HG02884 (cell line): Measurements from ENCODE around the gene DIP2C.
"Not testable (repeated sequence)": the region's sequence is repeated elsewhere in the genome, so short reads cannot be mapped to it uniquely, and the experiment has no call there.

Source experiments
- ATAC-seq: cut with Tn5 transposase; IDR thresholded peaks from one replicate; pipeline ENCODE4 v1.9.1; 2021; ENCODE audit warnings: mild to moderate bottlenecking, moderate library complexity; ENCODE audit not compliant: unreplicated experiment

DIP2C gene

GRCh38 chr10:661597-662222 lies 27.8 kb downstream of the DIP2C start:
- ATAC-seq = no peak

DNA sequence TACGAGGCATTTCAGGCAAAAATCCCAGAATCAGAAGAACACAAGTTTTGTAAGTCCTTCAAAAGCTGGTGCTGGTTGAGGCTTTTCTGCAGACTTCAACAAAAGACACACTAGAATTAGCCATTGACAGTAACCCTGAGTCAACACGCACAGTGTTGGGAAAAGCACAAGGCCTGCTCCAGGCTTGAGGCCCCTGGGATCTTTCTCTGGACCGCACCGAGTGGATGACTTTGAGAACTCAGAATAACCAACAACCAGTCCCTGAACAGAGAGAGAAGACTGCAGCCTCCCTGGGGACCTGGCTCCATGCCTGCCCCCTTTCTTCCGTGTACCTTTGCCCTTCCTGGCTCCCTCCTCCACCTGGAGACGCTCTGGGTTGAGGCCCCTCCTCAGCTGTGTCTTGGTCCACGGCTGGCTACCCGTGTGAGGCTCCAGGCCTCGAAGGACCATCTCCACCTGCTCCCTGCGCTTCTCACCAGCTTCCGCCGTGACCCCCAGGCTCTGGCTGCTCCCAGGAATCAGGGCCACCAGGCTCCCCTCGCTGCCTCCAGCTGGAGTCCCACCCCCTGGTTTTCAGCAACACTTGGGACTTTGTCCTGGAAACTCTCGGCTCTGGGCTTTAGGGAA lies 28.4 kb downstream of the DIP2C start:
- no peak for ATAC-seq

GRCh38 chr10:660413-660969 lies 29.0 kb downstream of the DIP2C start:
- no peak for ATAC-seq

GRCh38 chr10:659688-660141 lies 29.8 kb downstream of the DIP2C start:
- ATAC-seq = no peak

DNA sequence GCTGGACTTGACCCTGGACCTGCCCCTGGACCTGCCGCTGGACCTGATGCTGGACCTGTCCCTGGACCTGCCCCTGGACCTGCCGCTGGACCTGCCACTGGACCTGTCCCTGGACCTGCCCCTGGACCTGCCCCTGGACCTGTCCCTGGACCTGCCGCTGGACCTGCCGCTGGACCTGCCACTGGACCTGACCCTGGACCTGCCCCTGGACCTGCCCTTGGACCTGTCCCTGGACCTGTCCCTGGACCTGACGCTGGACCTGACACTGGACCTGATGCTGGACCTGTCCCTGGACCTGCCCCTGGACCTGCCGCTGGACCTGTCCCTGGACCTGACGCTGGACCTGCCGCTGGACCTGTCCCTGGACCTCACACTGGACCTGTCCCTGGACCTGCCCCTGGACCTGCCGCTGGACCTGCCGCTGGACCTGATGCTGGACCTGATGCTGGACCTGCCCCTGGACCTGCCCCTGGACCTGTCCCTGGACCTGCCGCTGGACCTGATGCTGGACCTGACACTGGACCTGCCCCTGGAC lies 31.6 kb downstream of the DIP2C start:
- ATAC-seq = not testable (repeated sequence)

DNA sequence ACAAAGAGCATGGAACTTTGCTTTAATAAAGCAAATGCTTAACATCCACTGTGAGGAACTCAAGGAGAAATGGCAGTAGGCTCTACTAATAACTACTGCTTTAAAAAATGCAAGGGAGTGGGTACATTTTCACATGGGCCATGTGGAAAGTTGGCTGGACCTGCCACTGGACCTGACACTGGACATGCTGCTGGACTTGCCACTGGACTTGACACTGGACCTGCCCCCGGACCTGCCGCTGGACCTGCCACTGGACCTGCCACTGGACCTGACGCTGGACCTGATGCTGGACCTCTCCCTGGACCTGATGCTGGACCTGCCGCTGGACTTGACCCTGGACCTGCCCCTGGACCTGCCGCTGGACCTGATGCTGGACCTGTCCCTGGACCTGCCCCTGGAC lies 32.6 kb downstream of the DIP2C start:
- ATAC-seq = no peak

DNA sequence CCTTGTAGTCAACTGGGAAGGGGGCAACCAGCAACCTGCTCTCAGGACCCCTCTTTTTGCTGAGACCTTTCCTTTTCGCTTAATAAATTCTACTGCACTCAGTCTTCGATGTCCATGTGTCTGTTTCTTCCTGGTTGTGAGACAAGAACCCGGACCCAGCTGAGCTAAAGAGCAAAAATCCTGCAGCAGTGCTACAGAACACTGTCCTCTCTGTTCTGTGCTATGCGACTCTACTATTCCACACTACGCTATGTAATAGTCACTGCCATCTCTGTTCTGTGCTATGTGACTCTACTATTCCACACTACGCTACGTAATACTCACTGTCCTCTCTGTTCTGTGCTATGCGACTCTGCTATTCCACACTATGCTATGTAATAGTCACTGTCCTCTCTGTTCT lies 34.3 kb downstream of the DIP2C start:
- ATAC-seq = no peak

DNA sequence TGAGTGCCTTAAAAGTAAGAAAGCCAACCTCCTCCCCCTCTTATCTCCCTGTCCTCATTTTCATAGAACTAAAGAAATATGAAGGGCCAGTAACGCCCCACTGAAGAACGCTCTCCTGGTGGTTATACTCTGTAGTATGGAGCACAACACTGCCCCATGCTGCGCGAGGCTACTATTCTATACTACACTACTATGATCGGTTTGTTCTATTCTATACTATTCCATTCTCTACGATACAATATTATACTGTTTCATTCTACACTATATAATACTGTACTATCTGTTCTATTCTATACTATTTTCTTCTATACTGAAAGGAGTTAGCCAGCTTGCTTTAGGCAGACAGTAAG lies 34.8 kb downstream of the DIP2C start:
- ATAC-seq = no peak

DNA sequence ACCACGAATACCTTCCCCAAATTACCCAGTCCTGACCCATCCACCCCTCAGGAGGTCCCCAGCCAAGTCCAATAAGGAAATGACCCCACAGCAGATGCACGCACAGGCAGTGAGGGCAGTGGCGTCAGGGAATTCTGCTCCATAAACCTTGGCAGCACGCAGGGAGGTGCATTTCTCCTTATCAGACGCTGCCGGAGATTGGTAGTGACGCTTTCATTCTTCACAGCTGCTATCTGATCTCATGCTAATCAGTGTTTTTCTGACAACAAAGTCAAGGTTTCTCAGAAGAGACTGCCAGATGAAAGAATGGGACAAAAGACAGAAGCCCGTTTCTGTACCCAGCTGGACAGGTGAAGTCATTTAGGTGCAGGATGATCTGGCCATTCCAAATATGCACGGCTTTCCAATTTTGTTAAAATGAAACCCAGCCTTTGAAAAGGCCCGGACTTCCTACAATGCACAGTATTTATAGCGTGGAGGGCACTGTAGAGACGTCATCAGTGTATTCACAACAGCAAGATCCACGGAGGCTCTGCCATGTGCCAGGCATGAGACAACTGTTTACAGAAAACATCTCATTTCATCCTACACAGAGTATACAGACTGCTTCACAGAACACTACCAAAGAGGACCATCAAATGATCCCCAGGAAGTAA lies 35.3 kb downstream of the DIP2C start:
- no peak for ATAC-seq

DNA sequence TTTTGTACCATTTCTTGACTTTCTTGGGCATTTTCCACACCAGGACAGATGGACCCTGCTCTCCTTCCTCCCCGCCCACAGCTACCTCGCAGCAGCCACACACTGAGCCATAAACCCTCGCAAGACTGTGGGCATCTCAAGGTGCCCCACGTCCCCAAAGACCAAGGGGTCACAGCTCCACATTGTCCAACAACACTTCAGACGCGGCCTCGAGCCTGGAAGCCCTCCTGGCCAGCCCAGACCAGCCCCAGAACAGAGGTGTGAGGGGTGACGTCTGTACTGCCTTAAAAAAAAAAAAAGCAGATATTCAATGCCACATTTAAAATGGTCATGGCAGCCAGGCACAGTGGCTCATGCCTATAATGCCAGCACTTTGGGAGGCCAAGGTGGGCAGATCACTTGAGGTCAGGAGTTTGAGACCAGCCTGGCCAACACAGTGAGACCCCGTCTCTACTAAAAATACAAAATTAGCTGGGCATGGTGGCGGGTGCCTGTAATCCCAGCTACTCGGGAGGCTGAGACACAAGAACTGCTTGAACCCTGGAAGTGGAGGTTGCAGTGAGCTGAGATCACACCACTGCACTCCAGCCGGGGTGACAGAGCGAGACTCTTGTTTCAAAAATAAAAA lies 36.5 kb downstream of the DIP2C start:
- not testable (repeated sequence) for ATAC-seq

- no peak for ATAC-seq
Measured at GRCh38 chr10:652233-652632, 37.2 kb downstream of the DIP2C start.

- no peak for ATAC-seq
Measured at GRCh38 chr10:651692-652091, 37.8 kb downstream of the DIP2C start.

GRCh38 chr10:650886-651615 lies 38.4 kb downstream of the DIP2C start:
- ATAC-seq = no peak

DNA sequence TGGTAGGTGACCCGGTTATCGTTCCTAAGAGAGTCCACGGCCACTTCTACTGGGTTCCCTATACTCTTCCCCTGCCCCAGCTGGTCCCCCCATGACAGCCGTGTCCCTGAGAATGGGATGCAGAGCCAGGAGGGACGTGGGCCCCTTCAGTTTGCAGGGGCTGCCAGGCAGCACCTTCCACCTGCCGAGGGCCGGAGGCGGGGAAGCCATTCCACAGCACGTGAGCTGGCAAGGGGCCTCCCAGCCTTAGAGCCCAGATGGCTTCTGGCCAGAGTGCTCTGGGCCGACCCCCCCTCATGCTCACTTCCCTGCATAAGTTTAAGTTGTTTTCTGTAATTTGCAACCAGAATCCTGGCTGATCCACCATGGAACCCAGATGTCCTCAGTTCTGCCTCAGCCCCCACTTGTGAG lies 39.0 kb downstream of the DIP2C start:
- no peak for ATAC-seq

DNA sequence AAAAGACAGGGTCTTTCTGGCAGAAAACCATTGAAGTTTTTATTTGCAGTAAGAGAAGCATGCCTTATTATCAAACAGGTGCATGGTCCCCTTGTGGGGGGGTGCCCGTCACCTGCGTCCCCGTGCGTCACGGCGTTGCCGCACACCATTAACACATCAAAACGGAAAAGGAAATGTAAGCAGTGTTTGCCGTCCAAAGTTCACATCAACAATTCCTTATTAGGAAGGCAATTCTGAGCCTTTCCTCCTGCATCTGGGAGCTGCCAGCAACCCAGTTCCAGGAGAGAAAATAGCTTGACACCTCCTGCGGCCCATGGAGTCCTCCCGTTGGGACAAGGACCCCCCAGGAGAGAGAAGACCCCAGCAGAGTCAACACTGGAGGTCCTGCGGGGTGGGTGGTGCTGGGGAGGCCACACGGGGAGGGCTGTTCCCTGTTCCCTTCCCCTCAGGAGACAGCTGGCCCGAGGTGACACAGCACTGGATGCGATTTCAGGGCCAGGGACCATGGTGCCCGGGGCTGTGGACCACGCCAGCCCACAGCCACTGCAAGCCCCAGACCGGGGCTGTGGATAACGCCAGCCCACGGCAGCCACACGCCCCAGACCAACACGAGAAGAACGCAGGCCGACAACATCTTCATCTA lies 39.5 kb downstream of the DIP2C start:
- ATAC-seq = no peak

DNA sequence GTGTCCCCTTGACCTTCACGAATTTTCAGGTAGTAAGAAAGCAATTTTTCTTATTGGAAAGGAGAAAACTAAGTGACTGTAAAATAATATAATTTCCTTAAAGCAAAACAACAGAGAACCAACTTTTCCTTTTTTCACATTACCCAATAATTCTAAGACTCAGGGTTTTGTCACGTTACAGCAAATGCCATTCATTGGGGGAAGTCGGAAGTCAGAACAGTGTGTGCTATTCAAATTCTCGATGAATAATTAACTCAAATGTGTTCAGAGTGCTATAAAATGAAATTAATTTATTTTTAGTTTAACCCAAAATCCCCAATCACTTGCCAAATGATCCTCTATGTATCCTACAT lies 40.0 kb downstream of the DIP2C start:
- ATAC-seq = no peak

DNA sequence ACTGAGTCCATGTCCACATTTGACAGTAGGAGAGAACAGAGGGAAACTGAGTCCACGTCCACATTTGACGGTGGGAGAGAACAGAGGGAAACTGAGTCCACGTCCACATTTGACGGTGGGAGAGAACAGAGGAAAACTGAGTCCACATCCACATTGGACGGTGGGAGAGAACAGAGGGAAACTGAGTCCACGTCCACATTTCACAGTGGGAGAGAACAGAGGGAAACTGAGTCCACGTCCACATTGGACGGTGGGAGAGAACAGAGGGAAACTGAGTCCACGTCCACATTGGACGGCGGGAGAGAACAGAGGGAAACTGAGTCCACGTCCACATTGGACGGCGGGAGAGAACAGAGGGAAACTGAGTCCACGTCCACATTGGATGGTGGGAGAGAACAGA lies 42.4 kb downstream of the DIP2C start:
- ATAC-seq = not testable (repeated sequence)

DNA sequence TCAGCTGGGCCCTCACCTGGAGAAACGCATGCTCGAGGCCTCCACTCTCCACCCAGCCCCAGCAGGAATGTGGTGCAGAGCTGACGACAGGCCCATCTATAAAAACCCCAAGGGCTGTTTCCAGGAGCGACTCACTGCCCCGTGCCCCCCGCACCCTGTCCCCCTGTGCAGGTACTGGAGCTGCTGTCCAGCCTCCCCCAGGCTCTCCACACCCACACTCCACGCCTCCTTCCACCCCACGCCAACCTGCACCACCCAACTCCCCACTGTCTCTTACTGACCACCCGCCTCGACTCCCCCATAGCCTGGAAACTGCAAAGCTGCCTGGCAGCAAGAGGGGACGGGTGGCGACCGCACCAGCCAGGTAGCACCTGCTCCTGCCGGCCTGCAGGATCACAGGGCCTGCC lies 43.3 kb downstream of the DIP2C start:
- no peak for ATAC-seq

DNA sequence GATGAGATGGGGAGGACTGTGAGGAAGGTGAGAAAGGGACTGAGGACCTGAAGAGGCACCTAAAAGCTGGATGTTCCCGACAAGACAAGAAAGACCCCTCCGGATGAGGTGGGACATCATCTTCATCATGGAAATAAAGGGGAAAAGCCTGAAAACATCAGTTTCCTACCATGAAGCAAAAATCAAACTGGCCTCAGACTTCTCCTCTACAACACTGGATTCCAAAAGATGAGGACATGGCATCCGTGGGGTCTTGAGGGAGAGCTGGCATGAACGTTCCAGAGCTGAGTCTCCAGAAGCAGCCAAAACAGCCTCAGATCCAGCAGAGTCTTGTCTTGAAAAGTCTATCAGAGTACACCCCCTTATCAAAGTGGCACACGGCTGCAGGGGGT lies 44.5 kb downstream of the DIP2C start:
- no peak for ATAC-seq
